ENCODE data around the gene NSG2. TPM values are rescaled to one million over a fixed set of nuclear protein-coding genes. Genes with fewer than 3 reads are reported as not detected.

Gene NSG2
- total and polyA plus RNA-seq, 3 donors from 2014 or later = 7.2 to 11.3 (median 8.4) TPM

DNA sequence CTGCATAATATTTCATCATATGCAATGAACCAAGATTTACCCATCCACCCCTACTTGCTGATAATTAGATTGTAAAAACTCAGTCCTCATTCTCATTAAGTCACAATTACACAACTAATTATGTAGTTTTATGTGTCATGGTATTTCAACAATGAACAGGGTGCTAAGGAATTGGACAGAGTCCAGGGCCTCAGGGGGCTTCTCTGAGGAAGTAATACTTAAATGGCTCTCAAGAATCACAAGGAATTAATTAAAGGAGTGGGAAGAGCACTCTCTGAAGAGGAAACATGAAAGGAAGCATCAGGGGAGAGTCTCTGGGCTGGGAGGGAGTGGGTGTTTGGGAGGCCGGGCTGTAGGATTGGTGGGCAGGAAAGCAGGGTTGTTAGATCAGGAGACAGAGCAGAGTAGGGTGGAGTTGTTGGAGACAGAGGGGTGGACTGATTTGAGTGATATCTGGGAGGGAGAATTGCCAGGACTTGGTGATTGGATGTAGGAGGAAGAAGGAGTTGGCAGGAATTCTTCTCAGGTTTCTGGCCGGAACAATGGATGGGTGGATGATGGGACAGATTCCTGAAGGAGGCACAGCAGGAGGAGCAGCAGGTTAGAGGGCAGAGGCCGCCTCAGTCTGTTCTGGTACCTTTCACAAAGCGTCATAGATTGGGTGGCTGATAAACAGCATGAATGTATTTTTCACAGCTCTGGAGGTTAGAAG, 23.0 kb upstream of the NSG2 start:
- no peak for TF ChIP-seq POLR2A (IDR thresholded peaks at IDR 0.05)
- TF ChIP-seq, protein P1, sequence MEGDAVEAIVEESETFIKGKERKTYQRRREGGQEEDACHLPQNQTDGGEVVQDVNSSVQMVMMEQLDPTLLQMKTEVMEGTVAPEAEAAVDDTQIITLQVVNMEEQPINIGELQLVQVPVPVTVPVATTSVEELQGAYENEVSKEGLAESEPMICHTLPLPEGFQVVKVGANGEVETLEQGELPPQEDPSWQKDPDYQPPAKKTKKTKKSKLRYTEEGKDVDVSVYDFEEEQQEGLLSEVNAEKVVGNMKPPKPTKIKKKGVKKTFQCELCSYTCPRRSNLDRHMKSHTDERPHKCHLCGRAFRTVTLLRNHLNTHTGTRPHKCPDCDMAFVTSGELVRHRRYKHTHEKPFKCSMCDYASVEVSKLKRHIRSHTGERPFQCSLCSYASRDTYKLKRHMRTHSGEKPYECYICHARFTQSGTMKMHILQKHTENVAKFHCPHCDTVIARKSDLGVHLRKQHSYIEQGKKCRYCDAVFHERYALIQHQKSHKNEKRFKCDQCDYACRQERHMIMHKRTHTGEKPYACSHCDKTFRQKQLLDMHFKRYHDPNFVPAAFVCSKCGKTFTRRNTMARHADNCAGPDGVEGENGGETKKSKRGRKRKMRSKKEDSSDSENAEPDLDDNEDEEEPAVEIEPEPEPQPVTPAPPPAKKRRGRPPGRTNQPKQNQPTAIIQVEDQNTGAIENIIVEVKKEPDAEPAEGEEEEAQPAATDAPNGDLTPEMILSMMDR (IDR thresholded peaks at IDR 0.05) = no peak
- intact Hi-C loops (cut with DNase I; ENCODE audit: low total_unique reads) = no loop called here
- H3K36me3 ChIP-seq (ENCODE audit: low read depth, missing control alignments) = no peaks in the 10 kb centered on the region
- no peaks in the 10 kb centered on the region for H3K27me3 ChIP-seq
- H3K27ac ChIP-seq = no peak overlapping the region
- no peak for DNase-seq
- H3K4me1 ChIP-seq = no peaks in the 10 kb centered on the region
- WGBS, 2 donors = 64 to 74% methylated on average over 4 of the region's 4 CpGs
- H3K9me3 ChIP-seq = no peaks in the 10 kb centered on the region
- H3K4me3 ChIP-seq = no peak overlapping the region

DNA sequence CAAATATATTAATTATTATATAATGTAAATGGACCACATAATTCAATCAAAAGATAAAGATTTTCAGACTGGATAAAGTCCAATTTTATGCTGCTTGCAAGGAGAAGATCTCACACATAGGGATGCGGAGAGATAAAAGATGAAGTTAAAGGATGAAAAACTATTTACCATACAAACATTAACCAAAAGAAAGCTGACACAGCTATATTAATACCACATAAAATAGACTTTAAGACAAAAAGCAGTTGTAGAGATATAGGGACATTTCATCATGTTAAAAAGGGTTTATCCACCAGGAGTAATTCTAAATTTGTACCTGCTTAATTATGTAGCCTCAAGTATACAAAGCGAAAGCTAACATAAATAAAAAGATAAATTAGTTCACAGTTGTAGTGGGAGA, 15.2 kb upstream of the NSG2 start:
- intact Hi-C loops (cut with DNase I; ENCODE audit: low total_unique reads) = no loop called here
- DNase-seq = no peak

DNA sequence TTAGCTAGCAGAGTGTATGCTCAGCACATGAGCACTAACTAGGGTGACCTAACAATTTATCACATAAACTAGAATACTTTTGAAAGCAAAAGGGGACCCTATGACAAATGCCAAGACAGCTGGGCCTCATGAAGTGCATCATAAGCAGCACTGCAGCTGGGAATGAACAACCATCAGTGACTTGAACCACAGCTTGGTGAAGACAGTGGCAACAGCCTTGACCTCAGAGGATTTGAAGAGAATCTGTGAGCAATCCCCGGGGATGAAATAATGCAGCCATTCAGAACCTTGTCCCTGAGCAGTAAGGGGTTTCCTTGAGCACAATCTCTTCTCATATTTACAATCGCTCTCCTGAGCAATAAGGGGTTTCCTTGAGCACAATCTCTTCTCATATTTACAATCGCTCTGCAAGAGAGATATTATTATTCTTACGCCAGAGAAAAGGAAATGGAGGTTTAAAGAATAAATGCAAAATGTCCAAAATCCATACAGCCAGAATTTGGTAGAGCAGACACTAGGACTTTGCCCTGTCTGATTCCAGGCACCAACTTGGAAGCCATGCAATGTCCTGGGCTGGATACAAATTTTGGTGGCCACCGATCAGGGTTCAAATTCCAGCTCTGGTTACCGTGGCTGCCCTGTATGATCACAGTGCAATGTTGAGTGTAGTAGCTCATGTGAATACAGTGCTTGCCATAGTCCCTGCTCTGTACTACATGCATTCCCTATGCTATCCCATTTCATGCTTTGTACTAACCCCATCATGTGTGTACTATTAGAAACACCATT, 846 bp upstream of the NSG2 start:
- no peak for DNase-seq
- TF ChIP-seq, protein P1 (IDR thresholded peaks at IDR 0.05) = no peak
- no peak for TF ChIP-seq POLR2A (IDR thresholded peaks at IDR 0.05)
- 50 to 64% methylated on average over 6 of the region's 6 CpGs for WGBS, 2 donors
- no peak overlapping the region for H3K4me3 ChIP-seq
- H3K9me3 ChIP-seq = no peaks in the 10 kb centered on the region
- no peaks in the 10 kb centered on the region for H3K27me3 ChIP-seq
- no peak overlapping the region for H3K27ac ChIP-seq
- H3K4me1 ChIP-seq = no peaks in the 10 kb centered on the region
- no peaks in the 10 kb centered on the region for H3K36me3 ChIP-seq (ENCODE audit: low read depth, missing control alignments)
- intact Hi-C loops (cut with DNase I; ENCODE audit: low total_unique reads) = loop anchor here (5.0 kb wide), 1 partner anchor 268 kb away; no protein-coding TSS in a partner anchor

More for the DNA sequence above, 15.2 kb upstream of the NSG2 start:
- no peaks in the 10 kb centered on the region for H3K9me3 ChIP-seq
- no peaks in the 10 kb centered on the region for H3K27me3 ChIP-seq
- H3K27ac ChIP-seq = no peak overlapping the region
- no peaks in the 10 kb centered on the region for H3K4me1 ChIP-seq
- H3K36me3 ChIP-seq (ENCODE audit: low read depth, missing control alignments) = no peaks in the 10 kb centered on the region
- no peak overlapping the region for H3K4me3 ChIP-seq
- 89 to 95% methylated on average over 2 of the region's 2 CpGs for WGBS, 2 donors
- TF ChIP-seq, protein P1 (IDR thresholded peaks at IDR 0.05) = no peak
- no peak for TF ChIP-seq POLR2A (IDR thresholded peaks at IDR 0.05)

DNA sequence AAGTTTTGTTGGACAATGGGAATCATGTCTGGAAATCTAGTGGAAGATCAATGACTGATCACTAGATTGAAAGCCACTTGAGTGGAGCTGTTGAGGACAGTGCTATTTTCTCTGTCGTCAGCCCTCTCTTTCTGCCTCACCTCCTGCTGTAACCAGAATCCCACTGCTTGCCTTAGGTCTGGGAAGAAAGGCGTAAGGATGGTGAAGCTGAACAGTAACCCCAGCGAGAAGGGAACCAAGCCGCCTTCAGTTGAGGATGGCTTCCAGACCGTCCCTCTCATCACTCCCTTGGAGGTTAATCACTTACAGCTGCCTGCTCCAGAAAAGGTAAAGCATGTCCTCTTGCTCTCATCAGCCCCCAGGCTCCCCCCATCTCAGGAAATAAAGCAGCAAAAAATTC, 1.1 kb downstream of the NSG2 start:
- Histone ChIP-seq H3K36me3 (ENCODE audit: low read depth, missing control alignments) (no peaks in the 10 kb centered on the region), H3K4me1 (no peaks in the 10 kb centered on the region), H3K27me3 (no peaks in the 10 kb centered on the region), H3K4me3 (no peak overlapping the region), H3K27ac (no peak overlapping the region), H3K9me3 (no peaks in the 10 kb centered on the region)
- TF ChIP-seq, protein P1 (IDR thresholded peaks at IDR 0.05) = no peak
- TF ChIP-seq POLR2A (IDR thresholded peaks at IDR 0.05) = no peak
- 78 to 79% methylated on average over 5 of the region's 5 CpGs for WGBS, 2 donors
- intact Hi-C loops (cut with DNase I; ENCODE audit: low total_unique reads) = loop anchor here (5.0 kb wide), 1 partner anchor 266 kb away; no protein-coding TSS in a partner anchor
- DNase-seq = no peak

Data from testis (tissue), 3 donors.